HG02678 (cell line): Measurements from ENCODE around the gene ACTN1.

ENCODE experiments used
- ATAC-seq: cut with Tn5 transposase; IDR thresholded peaks from one replicate; pipeline ENCODE4 v1.9.1; 2021; ENCODE audit warnings: mild to moderate bottlenecking, moderate library complexity; ENCODE audit not compliant: unreplicated experiment

The ACTN1 gene

DNA sequence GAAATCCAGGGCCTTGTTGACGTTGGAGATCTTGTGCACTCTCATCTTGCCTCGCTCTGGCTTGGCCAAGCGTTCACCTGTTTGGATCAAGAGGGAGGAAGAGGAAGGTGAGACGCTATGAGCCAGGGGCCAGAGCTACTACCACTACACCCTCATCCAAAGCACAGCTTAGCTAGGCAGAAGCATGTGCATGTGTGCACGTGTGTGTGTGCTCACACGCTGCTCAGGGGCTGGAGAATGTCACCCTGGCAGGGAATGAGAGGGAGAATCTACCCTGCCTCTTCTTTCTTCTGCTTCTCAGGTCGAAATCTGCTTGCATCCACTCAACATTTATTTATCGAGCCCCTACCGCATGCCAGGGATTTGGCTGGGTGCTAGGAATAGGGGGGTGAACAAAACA is 58.1 kb downstream of the ACTN1 start:
- ATAC-seq = no peak

DNA sequence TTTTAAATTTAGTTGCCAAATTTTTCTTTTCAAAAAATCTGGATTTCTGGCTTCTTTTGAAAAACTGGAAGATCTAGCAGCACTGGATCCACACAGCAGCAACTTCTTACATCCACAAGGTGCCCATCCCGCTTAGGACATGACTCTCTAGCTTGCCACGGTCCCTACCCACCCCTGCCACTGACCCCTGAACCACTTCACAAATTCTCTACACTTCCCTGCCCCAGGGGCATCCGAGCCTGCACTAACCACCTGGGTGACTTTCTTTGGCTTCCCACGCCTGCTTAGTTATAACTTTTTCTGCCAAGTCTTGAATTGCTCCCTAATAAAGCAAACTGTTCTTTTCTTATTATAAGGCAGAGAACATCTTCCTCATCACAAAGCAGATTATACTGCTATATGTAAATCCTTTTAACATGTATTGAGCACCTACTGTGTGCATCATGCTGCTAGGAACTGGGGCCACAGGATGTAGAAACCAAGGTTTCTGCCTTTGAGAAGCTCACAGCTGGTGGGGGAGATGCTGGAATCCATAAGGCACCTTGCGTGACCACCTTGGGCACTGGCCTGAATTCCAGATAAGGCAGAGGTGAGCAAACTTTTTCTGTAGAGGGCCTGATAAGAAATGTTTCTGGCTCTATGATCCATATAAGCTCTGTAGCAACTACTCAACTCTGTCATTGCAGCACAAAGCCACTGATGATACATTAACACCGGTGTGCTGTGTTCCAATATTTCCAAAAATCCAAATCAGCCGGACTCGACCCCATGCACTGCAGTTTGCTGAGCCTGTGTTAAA is 59.8 kb downstream of the ACTN1 start:
- no peak for ATAC-seq

DNA sequence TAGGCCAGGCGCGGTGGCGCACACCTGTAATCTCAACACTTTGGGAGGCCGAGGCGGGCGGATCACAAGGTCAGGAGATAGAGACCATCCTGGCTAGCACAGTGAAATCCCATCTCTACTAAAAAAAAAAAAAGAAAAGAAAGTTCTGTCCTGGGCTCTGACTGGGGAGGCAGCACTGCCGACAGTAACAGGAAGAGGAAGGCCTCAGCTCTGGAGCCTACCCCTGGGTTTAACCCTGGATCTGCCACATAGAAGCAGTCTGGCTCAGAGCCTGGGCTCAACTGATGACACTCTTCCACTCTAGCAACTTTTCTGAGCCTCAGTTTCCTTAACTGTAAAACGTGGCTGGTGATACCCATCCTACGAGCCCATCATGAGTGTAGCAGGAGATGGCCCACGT is 60.5 kb downstream of the ACTN1 start:
- ATAC-seq = no peak

DNA sequence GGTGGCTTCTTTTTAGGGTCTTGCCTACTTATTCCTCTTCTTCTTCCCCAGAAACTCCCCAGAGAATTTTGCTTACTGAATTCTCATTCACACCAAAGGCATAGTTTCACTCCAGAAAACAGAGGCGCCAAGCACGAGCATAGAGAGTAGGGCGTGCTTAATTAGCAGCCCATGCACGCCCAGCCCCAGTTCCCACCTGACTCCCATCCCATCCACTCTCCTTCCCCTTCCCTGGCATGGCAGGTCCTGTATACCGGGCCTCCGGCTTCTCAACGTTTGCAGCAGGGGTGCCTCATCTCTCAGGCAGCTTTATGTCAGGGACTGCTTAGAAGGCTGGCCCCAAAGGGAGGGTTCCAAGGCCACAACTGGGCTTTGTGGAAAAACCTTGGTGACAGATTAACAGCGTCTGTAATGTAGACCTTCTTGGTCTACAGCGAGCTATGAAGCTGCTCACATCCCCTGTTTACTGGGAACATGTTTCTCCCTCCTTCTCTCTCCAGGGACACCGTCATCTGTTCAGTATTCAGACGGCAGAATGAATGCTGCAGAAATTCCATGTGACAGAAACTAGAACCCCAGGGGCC is 62.7 kb downstream of the ACTN1 start:
- ATAC-seq = no peak

DNA sequence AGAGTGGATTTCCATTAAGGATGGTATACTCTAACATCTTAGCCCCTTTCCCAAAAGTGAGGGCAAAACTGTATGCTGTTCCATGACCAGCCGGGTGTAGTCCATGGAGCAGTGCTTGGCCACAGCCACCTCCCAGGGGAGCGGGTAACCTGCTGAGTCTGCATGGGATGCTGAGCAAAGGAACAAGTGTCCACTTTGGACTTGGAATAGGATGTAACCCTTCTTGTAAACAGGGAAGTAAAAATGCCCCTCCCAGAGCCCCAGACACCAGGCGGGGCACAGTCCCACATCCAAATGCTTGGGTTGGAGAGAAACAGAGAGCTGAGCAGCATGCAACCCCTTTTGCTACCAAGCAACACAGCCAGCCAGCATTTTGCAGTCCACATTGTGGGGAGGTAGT is 65.6 kb downstream of the ACTN1 start:
- no peak for ATAC-seq

DNA sequence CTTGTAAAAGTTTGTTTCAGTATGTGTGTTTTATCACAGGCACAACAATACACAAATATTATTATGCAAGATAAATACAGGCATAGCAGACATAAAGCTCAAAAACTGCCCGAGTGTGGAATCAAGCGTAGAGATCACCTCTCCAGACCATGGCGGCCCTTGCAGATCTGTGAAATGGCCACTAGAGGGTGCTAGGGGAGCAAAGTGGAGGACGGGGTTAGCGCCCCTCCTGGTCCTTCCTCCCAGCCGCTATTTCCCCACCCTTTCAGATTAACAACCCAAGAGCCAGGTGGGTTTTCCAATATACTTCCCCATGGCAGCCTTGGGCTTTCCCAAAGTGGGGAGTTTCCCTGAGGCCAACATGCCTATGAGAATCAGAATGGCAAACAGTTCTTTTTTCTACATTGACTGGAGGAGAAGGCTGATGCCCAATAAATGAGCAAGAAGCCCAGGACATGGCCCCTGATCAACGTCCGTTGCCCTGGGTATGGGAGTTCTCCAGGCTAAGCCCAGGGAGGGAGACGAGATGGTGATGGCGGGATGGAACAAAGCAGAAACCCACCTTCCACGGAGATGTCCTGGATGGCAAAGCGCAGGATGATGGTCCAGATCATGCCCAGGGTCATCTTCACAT is 67.4 kb downstream of the ACTN1 start:
- ATAC-seq = no peak

DNA sequence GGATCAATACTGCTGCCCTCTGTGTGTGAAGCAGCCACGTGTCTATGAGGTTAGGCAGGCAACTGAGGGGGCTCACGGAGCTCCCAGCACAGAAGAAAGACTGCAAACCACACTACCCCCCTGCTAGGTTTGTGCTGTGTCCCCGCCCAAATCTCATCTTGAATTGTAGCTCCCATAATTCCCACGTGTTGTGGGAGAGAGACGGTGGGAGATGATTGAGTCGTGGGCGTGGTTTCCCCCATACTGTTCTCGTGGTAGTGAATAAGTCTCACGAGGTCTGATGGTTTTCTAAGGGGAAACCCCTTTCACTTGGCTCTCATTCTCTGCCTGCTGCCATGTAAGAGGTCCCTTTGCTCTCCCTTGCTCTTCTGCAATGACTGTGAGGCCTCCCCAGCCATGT is 68.6 kb downstream of the ACTN1 start:
- no peak for ATAC-seq

DNA sequence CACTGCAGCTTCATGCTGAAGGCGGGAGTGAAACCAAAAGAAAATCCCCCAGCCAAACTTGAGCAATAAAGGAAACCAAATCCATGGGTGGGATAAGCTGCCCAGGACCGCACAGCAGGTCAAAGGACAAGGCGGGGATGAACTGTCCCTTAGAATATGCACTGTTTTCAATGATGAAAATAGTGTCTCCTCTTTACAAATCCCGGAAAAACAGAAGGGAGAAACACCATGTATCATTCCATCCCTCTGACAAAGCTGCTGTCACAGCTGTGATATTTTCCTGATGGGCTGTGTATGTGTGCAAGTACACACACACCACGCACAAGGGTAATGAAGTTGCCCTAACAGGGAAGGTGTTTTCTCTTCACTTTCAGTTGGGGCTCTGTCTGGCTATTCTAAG is 70.3 kb downstream of the ACTN1 start:
- ATAC-seq = no peak

DNA sequence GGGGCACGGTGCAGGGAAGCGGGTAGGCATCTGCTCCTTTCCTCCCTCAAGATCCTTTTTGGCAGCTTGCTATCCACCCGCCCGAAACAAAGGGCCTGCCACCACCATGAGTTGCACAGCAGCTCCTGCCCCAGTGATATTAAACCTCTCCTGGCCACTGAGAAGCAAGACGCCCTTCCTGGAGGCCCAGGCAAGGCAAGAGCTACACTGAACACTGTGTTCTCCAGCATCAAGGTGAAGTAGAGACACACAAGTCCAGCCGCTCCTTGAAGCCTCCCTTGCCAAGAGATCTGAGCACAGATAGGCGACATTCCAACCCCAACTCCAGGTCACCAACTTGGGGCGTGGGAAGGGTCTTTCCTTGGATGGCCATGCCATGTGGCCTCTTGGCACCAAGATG is 70.9 kb downstream of the ACTN1 start:
- ATAC-seq = no peak

DNA sequence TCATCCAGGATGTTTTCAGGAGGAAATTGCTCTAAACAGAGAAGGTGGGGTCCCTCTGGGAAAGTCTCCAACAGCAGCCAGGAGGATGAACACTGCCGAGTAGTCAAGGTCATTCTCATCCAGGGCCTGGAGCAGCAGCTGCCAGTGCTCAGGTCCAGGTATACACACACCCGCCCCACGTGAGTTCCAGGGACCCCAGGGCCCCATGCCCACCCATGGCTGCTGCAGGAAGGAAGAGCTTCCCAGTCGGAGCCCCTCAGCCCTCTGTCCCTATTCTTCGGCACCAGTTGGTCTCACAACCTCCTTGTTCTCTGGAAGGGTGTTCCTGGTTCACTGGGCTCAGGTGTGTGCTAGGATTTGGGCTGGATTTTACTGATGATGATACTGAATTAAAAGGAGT is 72.7 kb downstream of the ACTN1 start:
- no peak for ATAC-seq

DNA sequence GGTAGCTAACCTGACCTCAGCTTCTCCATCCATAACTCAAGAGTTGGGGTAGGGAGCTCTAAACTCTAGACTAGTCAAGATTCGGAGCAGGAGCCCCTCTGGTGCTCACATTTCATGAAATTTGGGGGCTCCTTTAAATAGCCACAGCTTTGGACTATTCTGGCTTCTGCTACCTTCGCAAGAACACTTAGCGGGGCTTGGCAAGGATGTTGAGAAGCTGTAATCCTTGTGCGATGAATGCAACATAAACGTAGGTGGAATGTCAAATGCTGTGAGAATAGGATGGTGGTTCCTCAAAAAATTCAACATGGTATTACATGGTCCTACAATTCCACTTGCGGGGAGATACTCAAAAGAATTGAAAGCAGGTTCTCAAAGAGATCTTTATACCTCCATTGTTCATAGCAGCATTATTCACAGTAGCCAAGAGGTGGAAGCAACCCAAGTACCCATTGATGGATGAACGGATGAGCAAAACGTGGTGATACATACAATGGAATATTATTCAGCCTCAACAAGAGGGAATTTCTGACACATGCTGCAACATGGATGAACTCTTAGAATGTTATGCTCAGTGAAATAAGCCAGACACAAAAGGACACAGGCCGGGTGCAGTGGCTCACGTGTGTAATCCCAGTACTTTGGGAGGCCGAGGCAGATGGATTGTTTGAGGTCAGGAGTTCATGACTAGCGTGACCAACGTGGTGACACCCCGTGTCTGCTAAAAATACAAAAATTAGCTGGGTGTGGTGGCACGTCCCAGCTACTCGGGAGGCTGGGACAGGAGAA is 73.8 kb downstream of the ACTN1 start:
- ATAC-seq = no peak

DNA sequence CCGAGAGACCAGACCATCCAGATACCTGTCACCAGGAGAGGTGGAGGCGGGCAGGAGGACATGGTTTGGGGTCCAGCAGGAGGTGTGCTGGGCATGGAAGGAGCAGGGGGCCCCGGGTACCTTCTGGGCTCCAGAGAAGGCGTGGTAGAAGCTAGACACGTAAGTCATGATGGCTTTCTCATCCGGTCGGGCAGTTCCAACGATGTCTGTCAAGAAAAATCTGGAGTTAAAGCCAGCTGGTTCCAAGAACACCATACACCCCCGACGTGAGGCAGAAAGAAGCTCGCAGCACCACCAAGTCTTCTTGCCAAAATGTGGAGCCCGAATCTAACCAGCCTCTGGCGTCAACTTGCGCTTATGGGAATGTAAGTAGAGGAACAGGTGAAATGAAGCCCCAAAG is 76.7 kb downstream of the ACTN1 start:
- ATAC-seq = no peak

DNA sequence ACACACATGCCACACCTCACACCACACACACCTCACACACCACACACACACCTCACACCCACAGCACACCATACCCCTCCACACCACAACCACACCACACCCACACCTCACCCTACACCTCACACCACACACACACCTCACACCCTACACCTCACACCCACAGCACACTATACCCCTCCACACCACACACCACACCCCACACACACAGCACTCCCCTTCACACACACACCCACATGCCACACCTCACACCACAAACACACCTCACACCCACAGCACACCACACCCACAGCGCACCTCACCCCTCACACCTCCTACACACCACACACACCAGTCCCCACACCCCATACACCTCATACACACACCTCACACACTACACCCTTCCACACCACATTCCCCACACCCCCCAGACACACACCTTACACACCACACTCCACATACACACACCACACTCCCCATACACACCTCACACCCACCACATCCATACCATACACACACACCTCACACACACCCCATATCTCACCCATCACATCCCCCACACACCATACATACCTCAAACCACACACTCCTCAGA is 80.0 kb downstream of the ACTN1 start:
- ATAC-seq = no peak

DNA sequence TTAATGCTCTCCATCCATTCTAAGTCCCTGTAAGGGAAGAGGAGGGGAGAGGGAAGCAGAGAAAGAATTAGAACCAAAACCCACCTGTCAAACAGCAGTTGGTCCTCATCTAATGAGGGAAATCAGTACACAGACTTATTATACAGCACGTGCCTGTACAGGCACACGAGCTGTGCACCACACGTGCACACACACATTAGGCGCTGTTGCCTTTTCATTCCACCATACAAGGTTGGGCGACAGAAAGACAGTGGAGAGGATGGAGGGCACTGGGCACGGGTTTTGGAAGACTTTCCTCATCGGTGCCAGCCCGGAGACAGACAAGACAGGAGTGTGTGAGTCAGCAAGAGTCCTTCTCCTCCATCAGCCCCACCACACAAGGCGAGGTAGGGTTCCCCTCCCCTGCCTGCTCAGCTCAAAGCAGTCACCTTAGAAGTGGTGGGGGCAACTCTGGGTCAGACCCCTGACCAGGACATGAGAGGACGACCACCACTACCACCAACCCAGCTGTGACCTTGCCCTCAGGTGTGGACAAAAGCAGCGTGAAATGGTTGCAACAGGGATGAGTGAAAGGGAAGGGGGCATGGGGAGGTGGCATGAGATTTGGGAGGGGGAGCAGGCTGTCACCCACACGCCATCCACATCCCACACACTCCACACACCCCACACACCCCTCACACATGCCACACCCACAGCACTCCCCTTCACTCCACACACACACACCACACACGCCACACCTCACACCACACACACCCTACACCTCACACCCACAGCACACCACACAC is 80.7 kb downstream of the ACTN1 start:
- ATAC-seq = no peak

DNA sequence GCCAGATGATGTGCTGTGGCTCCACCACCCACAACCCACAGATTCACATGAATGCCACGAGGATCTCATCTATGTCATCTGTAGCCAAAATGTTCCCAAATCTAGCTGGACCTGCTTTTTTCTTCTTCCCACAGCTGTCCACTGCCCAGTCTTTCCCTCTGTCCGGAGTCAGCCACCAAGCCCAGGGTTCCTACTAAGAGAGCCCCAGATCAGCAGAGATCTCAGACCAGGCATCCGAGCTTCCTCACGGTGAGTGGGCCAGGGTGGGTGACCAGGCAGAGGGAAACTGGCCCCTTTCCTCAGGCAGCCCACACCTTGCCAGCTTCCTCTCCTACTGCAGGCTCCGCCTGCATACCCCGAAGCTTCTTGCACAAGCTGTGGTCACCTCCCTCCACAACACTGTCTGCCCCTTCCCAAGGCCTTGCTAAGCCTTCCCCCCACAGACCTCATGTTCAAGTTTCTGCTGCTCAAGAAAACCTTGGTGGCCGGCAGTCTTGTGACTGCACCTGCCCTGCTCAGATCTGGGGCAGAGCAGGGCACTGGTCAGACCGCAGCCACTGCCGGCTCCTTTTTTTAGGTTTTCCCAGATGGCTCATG is 81.4 kb downstream of the ACTN1 start:
- no peak for ATAC-seq

DNA sequence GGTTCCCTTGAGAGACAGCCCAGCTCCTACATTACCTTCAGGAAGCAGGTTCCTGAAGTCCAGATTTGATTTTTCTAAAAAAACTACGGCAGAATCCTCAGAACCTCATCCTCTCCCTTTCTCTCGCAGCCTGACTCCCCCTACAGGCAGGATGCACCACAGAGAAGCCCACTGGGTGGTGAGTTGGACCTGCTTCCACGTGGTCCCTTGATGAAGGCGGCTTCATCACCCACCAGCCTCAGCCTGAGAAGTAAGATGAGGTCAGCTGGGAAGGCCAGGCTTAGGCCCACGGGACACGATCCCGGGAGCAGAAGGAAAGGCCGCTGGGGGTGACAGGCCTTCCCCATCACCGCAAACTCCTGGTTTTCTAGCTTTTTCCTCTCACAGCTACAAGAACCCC is 83.0 kb downstream of the ACTN1 start:
- ATAC-seq = no peak

DNA sequence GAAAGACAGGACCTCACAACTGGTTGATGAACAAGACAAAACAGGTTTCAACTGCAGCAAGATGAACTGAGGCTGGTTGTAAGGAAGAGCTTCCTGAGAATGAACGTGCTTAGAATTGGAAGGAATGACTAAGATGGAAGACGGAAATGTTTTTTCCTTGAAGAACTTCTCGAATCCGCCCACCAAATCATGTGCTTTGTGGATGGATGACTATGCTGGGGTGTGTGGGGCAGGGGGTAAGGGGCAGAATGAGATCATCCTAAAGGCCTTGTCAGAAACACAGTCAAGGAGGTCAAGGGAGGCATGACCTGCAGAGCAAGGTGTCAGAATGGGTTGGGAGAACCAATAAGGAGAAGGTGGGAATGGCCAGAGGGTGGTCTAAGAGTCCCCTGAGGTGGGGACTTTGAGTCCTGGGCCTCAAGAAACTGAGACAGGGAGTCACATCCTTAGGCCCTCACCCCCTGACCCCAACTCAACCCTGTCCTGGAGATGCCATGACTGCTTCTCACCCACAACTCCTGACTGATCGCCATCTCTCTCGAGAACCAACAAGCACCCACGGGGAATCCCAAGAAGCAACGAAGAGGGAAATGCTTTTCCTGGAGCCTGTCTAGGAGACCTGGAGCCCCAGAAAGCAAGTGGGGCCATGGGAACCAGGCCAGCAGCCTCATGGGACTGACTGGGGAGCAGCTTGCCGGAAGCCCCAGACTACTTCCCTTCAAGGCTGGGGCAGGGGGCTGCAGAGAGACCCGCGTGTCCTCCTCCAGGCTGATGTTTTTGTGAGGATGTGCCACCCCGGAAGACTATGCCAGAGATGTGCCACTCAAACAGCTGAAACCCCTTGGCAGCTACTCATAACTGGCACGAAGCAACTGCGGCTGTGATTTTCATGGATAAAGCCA is 84.0 kb downstream of the ACTN1 start:
- no peak for ATAC-seq

DNA sequence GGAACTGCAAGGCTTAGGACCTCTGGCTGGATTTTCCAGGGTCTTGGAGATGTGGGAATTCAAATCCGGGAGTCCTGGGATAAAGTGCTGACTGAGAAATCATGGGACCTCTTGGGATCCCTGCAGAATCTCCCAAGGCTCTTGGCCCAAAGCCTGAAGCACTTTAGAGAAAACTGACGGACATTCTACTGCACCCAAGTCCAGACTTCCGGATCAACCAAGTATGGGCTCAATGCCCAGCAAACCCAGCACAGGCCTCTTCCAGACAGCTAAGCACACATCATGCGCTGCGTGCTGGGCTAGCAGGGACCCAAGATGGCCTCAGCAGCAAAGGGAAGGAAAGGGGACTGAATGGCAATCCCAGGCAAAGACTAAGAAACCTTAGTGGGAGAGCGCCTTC is 85.0 kb downstream of the ACTN1 start:
- ATAC-seq = no peak

DNA sequence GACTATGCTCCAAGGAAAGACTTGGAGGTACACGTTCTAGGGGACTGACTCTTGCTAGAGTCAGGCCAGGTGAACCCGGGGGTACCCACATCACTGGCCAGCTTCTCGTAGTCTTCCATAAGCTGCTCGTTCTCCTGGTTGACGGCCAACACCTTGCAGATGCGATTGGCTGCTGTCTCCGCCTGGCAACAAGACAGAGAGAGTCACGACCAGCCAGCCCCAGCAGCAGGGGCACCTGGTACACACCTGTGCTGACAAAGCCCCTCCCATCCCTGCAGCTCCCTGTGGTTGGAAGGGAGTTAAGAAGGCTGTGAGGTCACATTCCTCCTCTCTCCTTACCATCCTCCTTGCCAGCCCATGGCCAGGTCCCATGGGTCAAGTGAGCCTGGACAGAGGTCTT is 85.5 kb downstream of the ACTN1 start:
- ATAC-seq = no peak
